ENCODE data around the gene MYO7A.

DNA sequence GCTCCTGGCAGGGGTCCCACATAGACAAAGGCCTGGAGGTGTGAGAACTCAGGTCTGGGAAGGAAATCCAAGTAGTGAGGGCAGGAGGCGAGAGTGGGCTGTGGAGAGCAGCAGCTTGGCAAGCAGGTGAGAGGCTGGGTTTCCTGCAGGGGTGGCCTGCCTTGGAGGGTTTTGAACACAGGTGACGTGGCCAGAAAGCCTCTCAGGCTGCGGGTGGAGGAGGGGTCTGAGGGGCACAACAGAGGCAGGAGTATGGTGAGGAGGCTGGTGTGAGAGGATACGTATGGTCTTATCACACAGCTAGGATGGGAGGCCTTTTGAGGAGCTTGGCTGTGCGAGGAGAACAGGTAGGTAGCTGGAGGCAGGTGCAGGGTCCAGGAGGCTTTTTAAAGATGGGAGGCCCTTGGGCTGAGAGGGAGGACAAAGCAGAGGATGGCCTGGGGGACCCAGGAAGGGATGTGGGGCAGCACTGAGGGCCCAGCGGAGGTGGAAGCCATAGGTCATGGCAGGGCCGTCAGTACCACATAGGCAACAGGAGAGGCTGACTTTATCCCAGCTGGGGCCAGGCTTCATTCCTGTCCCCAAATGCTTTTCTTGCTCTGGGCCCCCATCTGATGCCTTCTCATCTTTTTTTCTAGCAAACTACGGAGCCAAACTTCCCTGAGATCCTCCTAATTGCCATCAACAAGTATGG lies 84.4 kb downstream of the MYO7A start:
- TF ChIP-seq EZH2 (IDR thresholded peaks at IDR 0.05; ENCODE audit: borderline replicate concordance, low read depth, low read length, severe bottlenecking) (no peak), CTCF (IDR thresholded peaks at IDR 0.05; ENCODE audit: borderline replicate concordance, extremely low read depth, low read length, poor library complexity, severe bottlenecking) (no peak)

All from DND-41 (cell line).